Left lung (tissue), 14 donors: ENCODE measurements around the gene TLE6. TPM values are rescaled to one million over a fixed set of nuclear protein-coding genes. Genes with fewer than 3 reads are reported as not detected.
"Not testable (repeated sequence)": the region's sequence is repeated elsewhere in the genome, so short reads cannot be mapped to it uniquely, and the experiment has no call there.

Source experiments
- ATAC-seq: fragments of 200-7000 bp; cut with Tn5 transposase; one replicate; pipeline ENCODE4 v1.9.1; 2020; ENCODE audit warnings: moderate library complexity
- DNase-seq, 4 donors: peaks; one replicate each; pipeline ENCODE4 v3.0.0-alpha.2; 2013 to 2020
- H3K27ac ChIP-seq, 2 donors: fragments of 200-600 bp; sonication (generic) in 1 of 2; one replicate each; pipeline versions ENCODE4 v1.5.0 to v1.8.0; 2020 to 2021
- H3K27me3 ChIP-seq, 2 donors: fragments of 200-600 bp; sonication (generic) in 1 of 2; one replicate each; pipeline versions ENCODE4 v1.5.0 to v1.8.0; 2020 to 2021
- H3K36me3 ChIP-seq, 2 donors: fragments of 200-600 bp; sonication (generic) in 1 of 2; one replicate each; pipeline versions ENCODE4 v1.5.0 to v1.8.0; 2020 to 2021
- H3K4me1 ChIP-seq, 2 donors: fragments of 200-600 bp; one replicate each; pipeline ENCODE4 v1.8.0; 2021
- H3K4me3 ChIP-seq, 2 donors: fragments of 200-600 bp; sonication (generic) in 1 of 2; one replicate each; pipeline versions ENCODE4 v1.5.0 to v1.8.0; 2020 to 2021; ENCODE audit warnings: mild to moderate bottlenecking in 1 of 2
- H3K9me3 ChIP-seq, 2 donors: fragments of 200-600 bp; sonication (generic) in 1 of 2; one replicate each; pipeline versions ENCODE4 v1.5.0 to v1.8.0; 2020 to 2021
- intact Hi-C, 2 donors: fragments of 100-400 bp; cut with DNase I; formaldehyde crosslinking; loops; one replicate each; pipeline versions ENCODE4 v1.11.2 to v1.14.2; 2022
- long read RNA-seq, 12 donors: library from polyadenylated mRNA in 2 of 12; unstranded in 2 of 12; transcript quantifications; one replicate each; pipeline ENCODE4 v2.0.0 and lab custom pipeline, GENCODE V29; 2019 to 2026
- polyA plus RNA-seq, 6 donors: library from polyadenylated mRNA; unstranded; fragments of 120-200 nt; gene quantifications; one replicate each; pipeline ENCODE4 v1.2.1, GENCODE V29; 2013; ENCODE audit not compliant: insufficient read length in 6 of 6
- total RNA-seq, 2 donors: library from RNA; stranded (reverse); fragmentation: NEBNext Ultra II Directional; extraction: Animal tissue kit (Norgen Biotek cat#: 25700); gene quantifications; one replicate each; pipeline ENCODE4 v1.2.1, GENCODE V29; 2021
- TF ChIP-seq, protein P1 (sequence below), 2 donors: fragments of 200-600 bp; sonication (generic) in 1 of 2; IDR thresholded peaks; one replicate each; pipeline versions ENCODE4 v1.5.0 to v1.8.0; 2021; ENCODE audit warnings: antibody characterized with exemption in 2 of 2
- donor health status: DM: no; HTN: yes; CAD: no.
- donor health status: DM: no; HTN: no; CAD: no.

The TLE6 gene
- total RNA-seq (1 to 10 TPM; 3.3 to 6.9 TPM), polyA plus RNA-seq (10 to 100 TPM; 10.2 to 16.0 (median 10.7) TPM)
- long read RNA-seq, donor 1 = 0 reads
- long read RNA-seq, donor 2 = 0 reads
- long read RNA-seq, donor 3, partial matches to known transcripts = 356 of 386 reads
- long read RNA-seq, donor 3, other reads (novel, unspliced or antisense) = 30 of 386 reads
- long read RNA-seq, donor 4, partial matches to known transcripts = 1 of 2 reads
- long read RNA-seq, donor 4, other reads (novel, unspliced or antisense) = 0 of 2 reads
- long read RNA-seq, donor 5 = 0 reads
- long read RNA-seq, donor 6, partial matches to known transcripts = 36 of 42 reads
- long read RNA-seq, donor 6, other reads (novel, unspliced or antisense) = 6 of 42 reads
- long read RNA-seq, donor 7 = 0 reads
- long read RNA-seq, donor 8 = 0 reads
- long read RNA-seq, donor 9 = 0 reads
- long read RNA-seq, donor 10 = 0 reads
- long read RNA-seq, donor 11 = 0 reads
- long read RNA-seq, donor 12 = 0 reads

DNA sequence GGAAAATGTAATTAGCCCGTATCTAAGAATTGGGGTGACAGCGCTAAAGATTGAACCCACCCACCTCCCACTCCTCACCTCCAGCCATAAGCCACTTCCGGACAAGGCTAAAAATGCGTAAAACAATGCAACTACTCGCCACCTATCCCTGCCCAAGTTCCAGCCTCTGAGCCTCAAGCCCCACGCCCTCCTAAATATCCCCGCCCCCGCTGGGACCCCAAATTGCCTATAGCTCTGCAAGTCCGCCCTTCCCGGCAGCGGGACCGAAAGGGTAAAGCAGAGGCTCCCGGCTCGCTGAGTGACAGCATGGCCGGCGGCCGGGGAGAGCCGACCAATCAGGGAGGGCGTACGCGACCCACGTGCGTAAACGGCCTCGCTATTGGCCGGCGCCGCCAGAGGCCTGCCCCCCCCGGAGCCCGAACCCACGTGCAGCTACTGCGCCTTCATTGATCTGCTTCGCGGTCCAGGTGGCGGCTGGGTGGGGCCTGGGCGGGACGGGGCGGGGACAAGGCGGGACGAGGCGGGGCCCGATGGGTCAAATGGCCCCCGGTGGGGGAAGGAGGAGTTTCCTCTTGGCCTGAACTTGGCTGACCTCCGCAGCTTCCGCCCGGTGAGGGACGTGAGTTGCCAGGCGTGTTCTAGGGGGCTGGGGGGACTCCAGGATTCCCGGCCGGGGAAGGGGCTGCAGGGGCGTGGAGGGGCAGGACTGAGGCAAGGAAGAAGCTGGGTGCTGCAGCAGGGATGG, at the start of gene TLE6:
Gene TLE6, plus strand, starts transcription at position 564 of the 745 bp plus-strand sequence. CDS start 670 bp downstream, outside the sequence.
- intact Hi-C loops = no loop called here
- Histone ChIP-seq H3K9me3 (no peaks in the 10 kb centered on the region), H3K27ac (peak within 1 kb of the TSS in 1 of 2 donors; percentile 65), H3K36me3 (no peaks in the 10 kb centered on the region), H3K4me3 (peak within 1 kb of the TSS; percentile 33 to 49), H3K4me1 (peaks cover 20 to 56% of the 10 kb centered on the region in 2 donors), H3K27me3 (no peaks in the 10 kb centered on the region)
- DNase-seq = peak; percentile 90 to 96 (median 95)
- ATAC-seq = peak; percentile 93
- TF ChIP-seq, protein P1, sequence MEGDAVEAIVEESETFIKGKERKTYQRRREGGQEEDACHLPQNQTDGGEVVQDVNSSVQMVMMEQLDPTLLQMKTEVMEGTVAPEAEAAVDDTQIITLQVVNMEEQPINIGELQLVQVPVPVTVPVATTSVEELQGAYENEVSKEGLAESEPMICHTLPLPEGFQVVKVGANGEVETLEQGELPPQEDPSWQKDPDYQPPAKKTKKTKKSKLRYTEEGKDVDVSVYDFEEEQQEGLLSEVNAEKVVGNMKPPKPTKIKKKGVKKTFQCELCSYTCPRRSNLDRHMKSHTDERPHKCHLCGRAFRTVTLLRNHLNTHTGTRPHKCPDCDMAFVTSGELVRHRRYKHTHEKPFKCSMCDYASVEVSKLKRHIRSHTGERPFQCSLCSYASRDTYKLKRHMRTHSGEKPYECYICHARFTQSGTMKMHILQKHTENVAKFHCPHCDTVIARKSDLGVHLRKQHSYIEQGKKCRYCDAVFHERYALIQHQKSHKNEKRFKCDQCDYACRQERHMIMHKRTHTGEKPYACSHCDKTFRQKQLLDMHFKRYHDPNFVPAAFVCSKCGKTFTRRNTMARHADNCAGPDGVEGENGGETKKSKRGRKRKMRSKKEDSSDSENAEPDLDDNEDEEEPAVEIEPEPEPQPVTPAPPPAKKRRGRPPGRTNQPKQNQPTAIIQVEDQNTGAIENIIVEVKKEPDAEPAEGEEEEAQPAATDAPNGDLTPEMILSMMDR (IDR thresholded peaks at IDR 0.05) = no peak

DNA sequence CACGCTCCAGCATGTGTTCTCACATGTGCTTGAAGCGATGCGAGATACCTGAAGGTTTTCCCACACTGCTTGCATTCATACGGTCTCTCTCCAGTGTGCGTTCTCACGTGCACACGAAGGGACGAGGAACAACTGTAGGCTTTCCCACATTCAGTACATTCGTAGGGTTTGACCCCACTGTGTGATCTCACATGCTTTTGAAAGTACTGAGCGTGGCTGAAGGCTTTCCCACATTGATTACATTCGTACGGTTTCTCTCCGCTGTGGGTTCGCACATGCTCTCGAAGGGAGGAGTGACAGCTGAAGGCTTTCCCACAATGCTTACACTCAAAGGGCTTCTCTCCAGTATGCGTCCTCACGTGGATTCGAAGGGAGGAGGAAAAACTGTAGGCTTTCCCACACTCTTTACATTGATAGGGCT, 43.9 kb upstream of the TLE6 start:
- H3K4me3 ChIP-seq = no peak overlapping the region
- peaks cover 0 to 78% of the 10 kb centered on the region in 2 donors for H3K36me3 ChIP-seq
- H3K9me3 ChIP-seq = peaks cover 6 to 67% of the 10 kb centered on the region in 2 donors
- H3K4me1 ChIP-seq = no peaks in the 10 kb centered on the region
- TF ChIP-seq, protein P1 (IDR thresholded peaks at IDR 0.05) = no peak
- no peaks in the 10 kb centered on the region for H3K27me3 ChIP-seq
- no peak overlapping the region for H3K27ac ChIP-seq
- DNase-seq = no peak
- intact Hi-C loops = no loop called here
- no peak for ATAC-seq

DNA sequence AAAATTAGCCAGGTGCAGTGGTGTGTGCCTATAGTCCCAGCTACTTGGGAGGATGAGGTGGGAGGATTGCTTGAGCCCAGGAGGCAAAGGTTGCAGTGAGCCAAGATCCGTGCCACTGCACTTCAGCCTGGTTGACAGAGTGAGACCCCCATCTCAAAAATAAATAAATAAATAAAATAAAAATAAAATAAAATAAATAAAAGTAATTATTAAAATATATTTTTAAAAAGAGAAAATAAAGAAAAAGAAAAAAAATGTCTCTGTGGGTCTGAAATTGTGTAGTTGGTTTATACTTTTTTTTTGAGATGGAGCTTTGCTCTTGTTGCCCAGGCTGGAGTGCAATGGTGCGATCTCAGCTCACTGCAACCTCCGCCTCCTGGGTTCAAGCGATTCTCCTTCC, 41.5 kb upstream of the TLE6 start:
- H3K4me1 ChIP-seq, DNase-seq, H3K27me3 ChIP-seq, intact Hi-C loops, H3K27ac ChIP-seq, ATAC-seq, H3K4me3 ChIP-seq: not testable (repeated sequence)
- Histone ChIP-seq H3K9me3 (peaks cover 6 to 60% of the 10 kb centered on the region in 2 donors), H3K36me3 (peaks cover 0 to 87% of the 10 kb centered on the region in 2 donors)

DNA sequence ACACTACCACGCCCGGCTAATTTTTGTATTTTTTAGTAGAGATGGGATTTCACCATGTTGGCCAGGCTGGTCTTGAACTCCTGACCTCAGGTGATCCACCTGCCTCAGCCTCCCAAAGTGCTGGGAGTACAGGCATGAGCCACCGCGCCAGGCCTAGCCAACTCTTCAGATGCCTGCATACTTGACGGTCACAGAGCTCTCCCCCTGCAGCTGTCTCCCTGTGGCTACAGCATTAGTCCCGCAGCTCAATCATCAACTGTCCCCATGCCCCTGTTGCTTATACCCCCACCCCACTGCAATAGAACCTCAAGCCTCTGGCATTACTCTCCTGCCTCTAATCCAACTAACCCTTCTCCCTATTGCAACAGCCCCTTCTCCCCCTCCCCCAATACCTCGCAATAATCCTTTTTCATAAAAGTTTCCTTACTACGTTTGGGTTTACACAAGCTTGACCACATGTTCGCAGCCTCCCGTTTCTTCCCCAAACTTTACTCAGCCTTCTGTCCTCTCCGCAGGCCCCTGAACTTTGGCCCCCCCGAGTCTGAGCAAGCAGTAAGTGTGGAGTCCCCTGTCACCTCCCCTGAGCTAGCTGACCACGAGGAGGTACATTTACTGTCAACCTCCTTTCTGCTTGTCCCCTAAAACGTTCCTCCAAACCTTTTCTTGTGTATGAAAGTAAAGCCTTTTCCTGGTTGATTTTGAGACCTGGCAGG, 34.3 kb upstream of the TLE6 start:
- no peaks in the 10 kb centered on the region for H3K27me3 ChIP-seq
- no peak overlapping the region for H3K4me3 ChIP-seq
- DNase-seq (no peak), ATAC-seq (no peak)
- peaks cover 0 to 16% of the 10 kb centered on the region in 2 donors for H3K36me3 ChIP-seq
- peaks cover 0 to 2% of the 10 kb centered on the region in 2 donors for H3K9me3 ChIP-seq
- TF ChIP-seq, protein P1 (IDR thresholded peaks at IDR 0.05) = no peak
- intact Hi-C loops = no loop called here
- no peak overlapping the region for H3K27ac ChIP-seq
- H3K4me1 ChIP-seq = peaks cover 0 to 28% of the 10 kb centered on the region in 2 donors

DNA sequence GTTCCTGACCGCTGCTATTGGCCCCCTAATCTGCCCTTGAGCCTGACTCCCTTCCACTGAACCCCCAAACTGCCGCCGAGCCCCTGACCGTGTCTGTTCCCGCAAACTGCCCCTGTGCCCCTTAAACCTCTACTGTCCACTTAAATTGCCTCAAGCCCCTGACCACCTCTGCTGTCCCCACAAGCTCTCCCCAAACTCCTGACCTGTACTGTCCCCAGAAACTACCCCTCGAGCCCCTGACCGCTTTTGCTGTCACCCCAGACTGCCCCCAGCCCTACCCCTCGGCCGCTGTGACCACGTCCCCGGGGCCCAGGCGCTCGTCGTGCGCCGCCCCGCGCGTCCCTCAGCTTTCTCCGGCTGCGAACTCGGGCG, 33.0 kb upstream of the TLE6 start:
- no peak for DNase-seq
- H3K36me3 ChIP-seq = peaks cover 0 to 3% of the 10 kb centered on the region in 2 donors
- TF ChIP-seq, protein P1 (IDR thresholded peaks at IDR 0.05) = no peak
- peaks cover 4 to 36% of the 10 kb centered on the region in 2 donors for H3K4me1 ChIP-seq
- no peak for ATAC-seq
- H3K9me3 ChIP-seq = no peaks in the 10 kb centered on the region
- peak overlapping the region; percentile 71 to 96 for H3K4me3 ChIP-seq
- intact Hi-C loops = no loop called here
- H3K27ac ChIP-seq = peak overlapping the region; percentile 86
- no peaks in the 10 kb centered on the region for H3K27me3 ChIP-seq
